ENCODE measurements around the gene GABRG3. TPM values are rescaled to one million over a fixed set of nuclear protein-coding genes. Genes with fewer than 3 reads are reported as not detected.

The GABRG3 gene
- total RNA-seq, 3 donors from 2014 or later = 0.15 to 0.33 TPM; not detected in 1

- no peak for DNase-seq (ENCODE audit: low spot score in 2 of 2)
- no peaks in the 10 kb centered on the region for H3K36me3 ChIP-seq
- no peak overlapping the region for H3K4me3 ChIP-seq
- H3K9me3 ChIP-seq = peaks cover 0 to 7% of the 10 kb centered on the region in 2 donors
- H3K27me3 ChIP-seq = no peaks in the 10 kb centered on the region
- no peaks in the 10 kb centered on the region for H3K4me1 ChIP-seq
- no peak for TF ChIP-seq POLR2A (IDR thresholded peaks at IDR 0.05)
- TF ChIP-seq CTCF (IDR thresholded peaks at IDR 0.05) = no peak
- no peak for TF ChIP-seq POLR2AphosphoS5 (IDR thresholded peaks at IDR 0.05)
- intact Hi-C loops (cut with DNase I; ENCODE audit: low total_unique reads) = no loop called here
- H3K27ac ChIP-seq = no peak overlapping the region
Observed at GRCh38 chr15:27383726-27384125, 412.7 kb downstream of the GABRG3 start.

DNA sequence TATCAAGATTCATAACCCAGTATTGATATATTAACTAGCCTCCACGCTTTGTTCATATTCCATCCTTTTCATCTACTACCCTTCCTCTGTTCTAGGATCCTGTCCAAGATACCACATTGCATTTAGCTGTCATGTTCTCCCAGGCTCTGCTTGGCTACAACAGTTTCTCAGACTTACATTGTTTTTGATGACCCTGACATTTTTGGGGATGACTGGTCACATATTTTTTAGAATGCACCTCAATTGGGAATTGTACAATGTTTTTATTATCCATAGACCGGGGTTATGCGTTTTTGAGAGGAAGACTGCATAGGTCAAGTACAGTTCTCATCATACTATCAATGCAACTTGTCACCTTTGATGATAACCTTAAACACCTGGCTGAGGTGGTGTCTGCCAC is 421.2 kb downstream of the GABRG3 start:
- no peak overlapping the region for H3K27ac ChIP-seq
- no peak for DNase-seq (ENCODE audit: low spot score in 2 of 2)
- no peaks in the 10 kb centered on the region for H3K4me1 ChIP-seq
- no peak overlapping the region for H3K4me3 ChIP-seq
- no peak for TF ChIP-seq CTCF (IDR thresholded peaks at IDR 0.05)
- no peak for TF ChIP-seq POLR2AphosphoS5 (IDR thresholded peaks at IDR 0.05)
- no peak for TF ChIP-seq POLR2A (IDR thresholded peaks at IDR 0.05)
- no peaks in the 10 kb centered on the region for H3K36me3 ChIP-seq
- intact Hi-C loops (cut with DNase I; ENCODE audit: low total_unique reads) = no loop called here
- no peaks in the 10 kb centered on the region for H3K27me3 ChIP-seq
- peaks cover 0 to 14% of the 10 kb centered on the region in 2 donors for H3K9me3 ChIP-seq

DNA sequence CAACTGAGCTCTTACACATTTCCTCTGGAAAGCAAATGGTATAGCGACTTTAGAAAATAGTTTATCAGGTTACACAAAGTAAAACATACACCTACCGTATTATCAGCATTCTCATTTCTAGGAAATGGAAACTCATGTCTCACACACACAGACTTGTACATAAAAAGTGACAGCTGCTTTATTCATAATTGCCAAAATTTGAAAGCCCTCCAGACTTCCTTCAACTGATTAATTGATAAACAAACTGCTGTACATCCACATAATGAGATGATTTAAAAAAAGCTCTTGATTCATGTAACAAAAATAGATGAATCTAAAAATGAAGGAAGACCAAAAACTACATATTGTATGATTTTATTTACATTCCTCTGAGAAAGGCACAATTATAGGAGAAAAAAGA is 425.5 kb downstream of the GABRG3 start:
- H3K4me1 ChIP-seq = no peaks in the 10 kb centered on the region
- TF ChIP-seq CTCF (IDR thresholded peaks at IDR 0.05) (no peak), POLR2AphosphoS5 (IDR thresholded peaks at IDR 0.05) (no peak)
- H3K4me3 ChIP-seq = no peak overlapping the region
- H3K36me3 ChIP-seq = no peaks in the 10 kb centered on the region
- intact Hi-C loops (cut with DNase I; ENCODE audit: low total_unique reads) = no loop called here
- H3K27me3 ChIP-seq = no peaks in the 10 kb centered on the region
- H3K27ac ChIP-seq = no peak overlapping the region
- H3K9me3 ChIP-seq = peaks cover 0 to 14% of the 10 kb centered on the region in 2 donors
- no peak for DNase-seq (ENCODE audit: low spot score in 2 of 2)

GRCh38 chr15:27396996-27397395 is 426.0 kb downstream of the GABRG3 start:
- Histone ChIP-seq H3K9me3 (peaks cover 0 to 14% of the 10 kb centered on the region in 2 donors), H3K4me3 (no peak overlapping the region)
- no peak for TF ChIP-seq POLR2A (IDR thresholded peaks at IDR 0.05)
- no peak for TF ChIP-seq CTCF (IDR thresholded peaks at IDR 0.05)
- TF ChIP-seq POLR2AphosphoS5 (IDR thresholded peaks at IDR 0.05) = no peak

GRCh38 chr15:27398631-27399161 is 427.7 kb downstream of the GABRG3 start:
- intact Hi-C loops (cut with DNase I; ENCODE audit: low total_unique reads) = no loop called here
- H3K4me1 ChIP-seq = no peaks in the 10 kb centered on the region
- no peak for DNase-seq (ENCODE audit: low spot score in 2 of 2)
- TF ChIP-seq CTCF (IDR thresholded peaks at IDR 0.05) = no peak
- no peak for TF ChIP-seq POLR2A (IDR thresholded peaks at IDR 0.05)
- no peak for TF ChIP-seq POLR2AphosphoS5 (IDR thresholded peaks at IDR 0.05)
- H3K27me3 ChIP-seq = no peaks in the 10 kb centered on the region
- no peaks in the 10 kb centered on the region for H3K36me3 ChIP-seq
- H3K27ac ChIP-seq = no peak overlapping the region
- H3K9me3 ChIP-seq = peaks cover 0 to 10% of the 10 kb centered on the region in 2 donors
- H3K4me3 ChIP-seq = no peak overlapping the region

More at GRCh38 chr15:27396996-27397395, 426.0 kb downstream of the GABRG3 start:
- Histone ChIP-seq H3K27me3 (no peaks in the 10 kb centered on the region), H3K27ac (no peak overlapping the region), H3K4me1 (no peaks in the 10 kb centered on the region), H3K36me3 (no peaks in the 10 kb centered on the region)
- intact Hi-C loops (cut with DNase I; ENCODE audit: low total_unique reads) = no loop called here
- no peak for DNase-seq (ENCODE audit: low spot score in 2 of 2)

Data from breast epithelium (tissue), 4 donors.